ENCODE results near the gene POLR2C. TPM values are rescaled to one million over a fixed set of nuclear protein-coding genes. Genes with fewer than 3 reads are reported as not detected.

Gene POLR2C
- polyA plus RNA-seq, 1 experiment: 143 TPM

DNA sequence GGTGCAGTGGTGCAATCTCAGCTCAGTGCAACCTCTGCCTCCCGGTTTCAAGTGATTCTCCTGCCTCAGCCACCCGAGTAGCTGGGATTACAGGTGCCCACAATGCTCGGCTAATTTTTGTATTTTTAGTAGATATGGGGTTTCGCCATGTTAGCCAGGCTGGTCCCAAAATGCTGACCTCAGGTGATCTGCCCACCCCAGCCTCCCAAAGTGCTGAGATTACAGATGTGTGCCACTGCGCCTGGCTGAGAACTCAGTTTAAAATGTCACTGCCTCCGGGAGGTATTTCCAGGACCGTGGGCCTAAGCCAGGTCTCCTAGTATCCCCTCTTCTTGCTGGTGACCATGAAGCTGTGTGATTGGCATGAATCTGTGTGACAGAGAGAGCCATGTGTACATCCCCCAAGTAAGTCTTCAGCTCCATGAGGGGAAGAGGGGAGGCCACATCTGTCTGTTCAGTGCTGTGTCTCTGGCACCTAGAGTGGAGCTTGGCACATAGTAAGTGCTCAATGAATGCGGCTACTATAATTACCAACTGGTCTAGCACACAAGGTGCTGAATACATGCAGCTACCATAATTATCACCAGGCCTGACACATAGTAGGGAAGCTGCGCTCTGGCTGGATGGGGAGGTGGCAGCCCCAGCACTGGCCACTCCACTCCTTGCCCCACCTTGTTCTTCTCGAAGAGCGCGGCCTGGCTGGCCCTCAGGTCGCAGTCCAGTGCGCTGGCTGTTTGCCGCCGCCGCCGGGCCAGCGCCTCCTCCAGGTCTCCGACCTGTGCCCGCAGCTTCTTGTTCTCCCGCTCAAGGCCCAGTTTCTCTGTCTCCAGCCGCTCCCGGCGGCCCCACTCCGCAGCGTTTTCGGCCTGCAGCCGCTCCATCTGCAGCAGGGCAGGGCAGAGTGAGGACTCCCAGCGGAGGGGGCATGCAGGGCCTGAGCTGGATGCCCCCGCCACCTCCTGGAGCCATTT, 55.2 kb downstream of the POLR2C start:
- Histone ChIP-seq H3K9me3 (ENCODE audit: control insufficient read depth, insufficient read depth, low read length) (no peaks in the 10 kb centered on the region), H3K27ac (ENCODE audit: low read depth, low read length) (no peak overlapping the region), H3K4me3 (ENCODE audit: low read depth, low read length) (no peak overlapping the region), H3K27me3 (ENCODE audit: control insufficient read depth, insufficient read depth, low read length) (no peaks in the 10 kb centered on the region)
- TF ChIP-seq, protein P1, sequence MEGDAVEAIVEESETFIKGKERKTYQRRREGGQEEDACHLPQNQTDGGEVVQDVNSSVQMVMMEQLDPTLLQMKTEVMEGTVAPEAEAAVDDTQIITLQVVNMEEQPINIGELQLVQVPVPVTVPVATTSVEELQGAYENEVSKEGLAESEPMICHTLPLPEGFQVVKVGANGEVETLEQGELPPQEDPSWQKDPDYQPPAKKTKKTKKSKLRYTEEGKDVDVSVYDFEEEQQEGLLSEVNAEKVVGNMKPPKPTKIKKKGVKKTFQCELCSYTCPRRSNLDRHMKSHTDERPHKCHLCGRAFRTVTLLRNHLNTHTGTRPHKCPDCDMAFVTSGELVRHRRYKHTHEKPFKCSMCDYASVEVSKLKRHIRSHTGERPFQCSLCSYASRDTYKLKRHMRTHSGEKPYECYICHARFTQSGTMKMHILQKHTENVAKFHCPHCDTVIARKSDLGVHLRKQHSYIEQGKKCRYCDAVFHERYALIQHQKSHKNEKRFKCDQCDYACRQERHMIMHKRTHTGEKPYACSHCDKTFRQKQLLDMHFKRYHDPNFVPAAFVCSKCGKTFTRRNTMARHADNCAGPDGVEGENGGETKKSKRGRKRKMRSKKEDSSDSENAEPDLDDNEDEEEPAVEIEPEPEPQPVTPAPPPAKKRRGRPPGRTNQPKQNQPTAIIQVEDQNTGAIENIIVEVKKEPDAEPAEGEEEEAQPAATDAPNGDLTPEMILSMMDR (IDR thresholded peaks at IDR 0.05; ENCODE audit: low read depth, low read length): no peak
- ChIA-PET CTCF (interaction anchor here (0.5 to 4.6 kb wide), 5 partner anchors 13 to 99 kb away, joined by 4 to 63 read pairs (median 7); no protein-coding TSS in a partner anchor), POLR2A (no interaction called here)
- DNase-seq (ENCODE audit: low read depth, low spot score): no peak

DNA sequence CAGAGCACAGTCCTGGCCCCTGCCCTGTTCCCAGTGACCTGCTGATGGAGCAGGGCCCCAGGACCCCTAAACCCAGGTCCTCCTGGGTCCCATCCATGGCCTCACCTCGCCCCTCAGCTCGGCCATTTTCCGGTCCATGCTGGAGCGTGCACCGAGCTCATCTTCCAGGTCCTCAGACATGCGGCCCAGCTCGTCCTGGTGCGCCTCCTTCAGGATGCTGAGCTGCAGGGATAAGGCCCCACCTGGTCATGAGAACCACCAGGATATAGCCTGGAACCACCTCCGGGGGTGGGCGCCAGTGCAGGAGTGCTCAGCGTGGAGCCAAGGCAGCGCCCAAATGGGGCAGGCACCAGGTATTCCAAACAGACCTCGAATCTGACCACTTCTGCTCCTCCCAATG, 56.0 kb downstream of the POLR2C start:
- Histone ChIP-seq H3K27ac (ENCODE audit: low read depth, low read length) (no peak overlapping the region), H3K4me3 (ENCODE audit: low read depth, low read length) (no peak overlapping the region), H3K27me3 (ENCODE audit: control insufficient read depth, insufficient read depth, low read length) (no peaks in the 10 kb centered on the region), H3K9me3 (ENCODE audit: control insufficient read depth, insufficient read depth, low read length) (no peaks in the 10 kb centered on the region)
- POLR2A ChIA-PET: no interaction called here
- TF ChIP-seq, protein P1 (IDR thresholded peaks at IDR 0.05; ENCODE audit: low read depth, low read length): no peak
- no peak for DNase-seq (ENCODE audit: low read depth, low spot score)
- CTCF ChIA-PET: interaction anchor here (1.1 to 4.6 kb wide), 6 partner anchors 10 to 158 kb away, joined by 3 to 63 read pairs (median 16); partner anchors contain the start of gene CCDC102A

DNA sequence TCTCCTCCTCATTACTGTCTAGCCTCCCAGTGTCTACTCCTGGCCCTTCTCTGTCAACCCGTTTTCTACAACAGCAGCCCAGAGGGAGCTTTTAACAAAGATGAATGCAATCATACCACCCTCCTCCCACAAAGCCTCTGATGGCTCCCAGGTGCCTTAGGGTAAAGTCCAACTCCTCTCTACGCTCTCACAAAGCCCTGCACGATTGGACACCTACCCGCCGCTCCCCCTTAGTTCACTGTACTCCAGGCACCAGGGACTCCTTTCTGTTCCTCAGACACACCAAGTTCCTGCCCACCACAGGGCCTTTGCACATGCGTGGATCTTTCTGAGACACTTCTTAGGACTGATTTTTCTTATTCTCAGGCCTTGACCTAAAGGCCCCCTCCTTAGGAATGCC, 56.4 kb downstream of the POLR2C start:
- H3K4me3 ChIP-seq (ENCODE audit: low read depth, low read length): no peak overlapping the region
- ChIA-PET POLR2A (no interaction called here), CTCF (interaction anchor here (1.1 to 4.6 kb wide), 6 partner anchors 10 to 157 kb away, joined by 3 to 63 read pairs (median 16); partner anchors contain the start of gene CCDC102A)
- no peaks in the 10 kb centered on the region for H3K9me3 ChIP-seq (ENCODE audit: control insufficient read depth, insufficient read depth, low read length)
- TF ChIP-seq, protein P1 (IDR thresholded peaks at IDR 0.05; ENCODE audit: low read depth, low read length): no peak
- no peaks in the 10 kb centered on the region for H3K27me3 ChIP-seq (ENCODE audit: control insufficient read depth, insufficient read depth, low read length)
- DNase-seq (ENCODE audit: low read depth, low spot score): no peak
- no peak overlapping the region for H3K27ac ChIP-seq (ENCODE audit: low read depth, low read length)

DNA sequence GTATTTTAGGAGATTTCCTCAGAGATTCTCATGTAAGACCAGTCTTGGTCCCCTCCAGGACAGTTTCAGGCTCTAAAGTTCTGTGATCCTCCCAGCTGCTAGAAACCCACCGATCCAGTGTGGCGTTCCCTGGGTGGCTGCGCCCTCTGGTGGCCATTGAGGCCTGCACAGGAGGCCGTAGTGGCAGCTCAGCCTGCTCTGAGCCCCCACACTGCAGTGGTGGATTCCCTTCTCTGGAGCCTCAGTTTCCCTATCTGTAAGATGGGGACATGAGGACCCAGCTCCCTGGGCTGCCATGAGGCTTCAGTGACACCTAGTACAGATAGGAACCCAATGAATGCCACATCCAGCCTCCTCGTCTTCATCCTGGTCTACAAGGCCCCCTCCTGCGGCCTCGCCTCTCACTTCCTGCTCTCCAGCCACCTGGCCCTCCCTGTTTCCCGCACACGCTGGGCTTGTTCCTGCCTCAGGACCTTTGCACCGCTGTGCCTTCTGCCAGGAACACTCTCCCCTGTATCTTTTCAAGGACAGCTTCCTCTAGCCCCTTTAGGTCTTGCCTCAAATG, 57.4 kb downstream of the POLR2C start:
- CTCF ChIA-PET: interaction anchor here (0.6 to 4.6 kb wide), 32 partner anchors 8 to 545 kb away, joined by 3 to 63 read pairs (median 4); partner anchors contain the start of genes CCDC102A, CIAPIN1, COQ9 and DOK4
- DNase-seq (ENCODE audit: low read depth, low spot score): no peak
- Histone ChIP-seq H3K9me3 (ENCODE audit: control insufficient read depth, insufficient read depth, low read length) (no peaks in the 10 kb centered on the region), H3K27ac (ENCODE audit: low read depth, low read length) (no peak overlapping the region), H3K27me3 (ENCODE audit: control insufficient read depth, insufficient read depth, low read length) (no peaks in the 10 kb centered on the region), H3K4me3 (ENCODE audit: low read depth, low read length) (no peak overlapping the region)
- TF ChIP-seq, protein P1 (IDR thresholded peaks at IDR 0.05; ENCODE audit: low read depth, low read length): peak; percentile 99
- POLR2A ChIA-PET: interaction anchor here (0.7 kb wide), 1 partner anchor 57 kb away, joined by 3 read pairs; the partner anchor contains the start of gene POLR2C

Other genes starting within 250 kb of the POLR2C start
- 84.7 and 107 TPM in 2 replicates for gene ARL2BP, start 217.4 kb upstream of the POLR2C start, polyA plus RNA-seq (2011; rRNA removed)
- gene PLLP, start 178.0 kb upstream of the POLR2C start, polyA plus RNA-seq (2011; rRNA removed): 0.06 and 0.10 TPM in 2 replicates
- gene CCL22, start 103.9 kb upstream of the POLR2C start, polyA plus RNA-seq (2011; rRNA removed): not detected in 2 replicates
- 0.48 TPM in 2 replicates for gene CX3CL1, start 90.2 kb upstream of the POLR2C start, polyA plus RNA-seq (2011; rRNA removed)
- not detected in 2 replicates for gene CCL17, start 57.9 kb upstream of the POLR2C start, polyA plus RNA-seq (2011; rRNA removed)
- gene CIAPIN1, start 15.3 kb upstream of the POLR2C start, polyA plus RNA-seq (2011; rRNA removed): 48.6 and 49.7 TPM in 2 replicates
- 59.0 and 60.3 TPM in 2 replicates for gene COQ9, start 15.2 kb upstream of the POLR2C start, polyA plus RNA-seq (2011; rRNA removed)
- 12.5 and 15.9 TPM in 2 replicates for gene DOK4, start 23.8 kb downstream of the POLR2C start, polyA plus RNA-seq (2011; rRNA removed)
- gene CCDC102A, start 73.9 kb downstream of the POLR2C start, polyA plus RNA-seq (2011; rRNA removed): 7.1 and 8.3 TPM in 2 replicates
- not detected in 2 replicates for gene ADGRG5, start 80.0 kb downstream of the POLR2C start, polyA plus RNA-seq (2011; rRNA removed)
- gene ADGRG1, start 166.0 kb downstream of the POLR2C start, polyA plus RNA-seq (2011; rRNA removed): 1.6 and 2.1 TPM in 2 replicates
- not detected in 2 replicates for gene ADGRG3, start 205.6 kb downstream of the POLR2C start, polyA plus RNA-seq (2011; rRNA removed)
- not detected in 2 replicates for gene DRC7, start 232.1 kb downstream of the POLR2C start, polyA plus RNA-seq (2011; rRNA removed)

Data from AG04450 (cell line).